A375 (cell line): ENCODE data around the gene RNF112. TPM values are rescaled to one million over a fixed set of nuclear protein-coding genes. Genes with fewer than 3 reads are reported as not detected.

Experiments
- small RNA-seq: library from RNA; depleted of rRNA; stranded (forward); fragments of <200 nt; gene quantifications from one replicate; pipeline ENCODE3, GENCODE V24; 2014
- total RNA-seq: library from RNA; depleted of rRNA; stranded (reverse); fragments of >200 nt; shearing (Covaris generic); gene quantifications from 2 replicates; pipeline ENCODE4 v1.2.3, GENCODE V29; 2014; rRNA removed

RNF112 gene, protein sequence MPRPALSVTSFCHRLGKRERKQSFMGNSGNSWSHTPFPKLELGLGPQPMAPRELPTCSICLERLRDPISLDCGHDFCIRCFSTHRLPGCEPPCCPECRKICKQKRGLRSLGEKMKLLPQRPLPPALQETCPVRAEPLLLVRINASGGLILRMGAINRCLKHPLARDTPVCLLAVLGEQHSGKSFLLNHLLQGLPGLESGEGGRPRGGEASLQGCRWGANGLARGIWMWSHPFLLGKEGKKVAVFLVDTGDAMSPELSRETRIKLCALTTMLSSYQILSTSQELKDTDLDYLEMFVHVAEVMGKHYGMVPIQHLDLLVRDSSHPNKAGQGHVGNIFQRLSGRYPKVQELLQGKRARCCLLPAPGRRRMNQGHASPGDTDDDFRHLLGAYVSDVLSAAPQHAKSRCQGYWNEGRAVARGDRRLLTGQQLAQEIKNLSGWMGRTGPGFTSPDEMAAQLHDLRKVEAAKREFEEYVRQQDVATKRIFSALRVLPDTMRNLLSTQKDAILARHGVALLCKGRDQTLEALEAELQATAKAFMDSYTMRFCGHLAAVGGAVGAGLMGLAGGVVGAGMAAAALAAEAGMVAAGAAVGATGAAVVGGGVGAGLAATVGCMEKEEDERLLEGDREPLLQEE
- 0.08 and 0.26 TPM in 2 replicates for total RNA-seq

DNA sequence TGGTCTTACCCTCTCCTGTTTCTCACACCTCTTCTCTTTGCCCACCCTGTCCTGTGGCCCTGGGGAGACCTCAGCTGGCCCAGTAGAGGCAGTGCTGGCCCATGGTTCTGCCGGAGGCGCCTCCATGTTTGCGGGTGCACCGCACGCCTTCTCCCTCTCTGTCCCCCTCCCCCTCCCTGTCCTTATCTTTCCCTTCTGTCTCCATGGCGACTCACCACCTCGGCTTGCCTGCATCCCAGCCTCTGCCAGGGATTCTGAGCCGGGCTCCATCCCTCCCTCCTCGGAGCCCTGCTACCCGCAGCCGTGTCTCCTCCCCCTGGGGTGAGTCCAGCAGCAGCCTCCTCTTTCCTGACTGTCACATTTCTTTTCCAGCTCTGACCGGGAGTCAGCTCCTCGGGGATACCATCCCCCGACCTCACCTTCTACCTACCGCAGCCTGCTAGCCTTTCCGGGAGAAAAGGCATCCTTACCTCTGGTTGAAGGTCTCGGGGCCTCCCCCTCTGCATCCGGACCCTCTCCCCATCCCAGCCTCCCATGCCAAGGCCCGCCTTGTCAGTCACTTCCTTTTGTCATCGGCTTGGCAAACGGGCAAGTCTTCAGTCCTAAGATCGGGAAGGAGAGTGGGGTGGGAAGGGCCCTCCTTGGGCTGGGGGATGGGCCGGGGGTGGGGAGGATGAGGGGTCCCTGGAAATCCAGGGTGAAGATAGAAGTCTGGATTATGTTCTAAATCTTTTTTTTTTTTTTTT lies at the start of gene RNF112:
RNF112 (plus strand) TSS at position 358 of the 746 bp plus-strand sequence; CDS start at position 535, 177 bp downstream.

DNA sequence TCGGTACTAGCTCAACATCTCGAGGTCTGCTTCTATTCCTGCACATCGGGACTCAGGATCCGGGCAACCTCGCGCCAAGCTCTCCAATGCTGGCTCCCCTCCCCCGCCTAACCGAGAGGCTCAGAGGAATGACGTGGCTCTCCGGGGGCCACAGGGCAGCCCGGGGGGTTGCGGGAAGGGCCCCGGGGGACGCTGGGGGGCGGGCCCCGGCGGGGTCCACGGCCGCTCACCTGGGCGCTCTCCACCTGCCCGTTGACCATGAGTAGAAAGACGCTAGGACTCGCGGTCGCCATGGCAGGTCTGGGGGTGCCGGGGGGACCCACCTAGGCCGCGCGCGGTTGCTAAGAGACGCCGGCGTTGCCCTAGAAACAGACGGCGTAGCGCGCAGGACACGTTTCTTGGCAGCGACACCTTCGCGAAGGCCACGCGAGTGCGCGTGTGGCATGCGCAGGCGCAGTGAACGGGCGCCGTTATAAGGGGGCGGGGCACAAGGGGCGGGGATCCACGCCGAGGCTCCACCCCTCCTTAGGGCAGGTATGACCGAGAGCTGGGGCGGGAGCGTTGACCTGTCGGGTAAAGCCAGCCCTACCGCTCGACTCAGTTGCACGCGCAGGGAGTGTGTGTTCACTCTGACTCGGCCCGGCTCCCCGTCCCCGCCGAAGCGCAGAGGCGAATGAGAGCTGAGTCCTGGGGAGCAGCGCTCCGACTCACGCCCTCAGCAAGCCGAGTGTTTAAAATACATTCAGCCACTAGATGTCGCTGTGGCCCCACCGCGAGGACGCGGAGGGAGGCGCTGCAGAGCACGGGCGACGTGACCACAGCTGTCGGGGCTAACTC lies 48.5 kb upstream of the RNF112 start, which contains the start of gene B9D1:
B9D1 (minus strand) TSS at position 447 of the 837 bp plus-strand sequence; CDS start at position 293, 154 bp downstream.

DNA sequence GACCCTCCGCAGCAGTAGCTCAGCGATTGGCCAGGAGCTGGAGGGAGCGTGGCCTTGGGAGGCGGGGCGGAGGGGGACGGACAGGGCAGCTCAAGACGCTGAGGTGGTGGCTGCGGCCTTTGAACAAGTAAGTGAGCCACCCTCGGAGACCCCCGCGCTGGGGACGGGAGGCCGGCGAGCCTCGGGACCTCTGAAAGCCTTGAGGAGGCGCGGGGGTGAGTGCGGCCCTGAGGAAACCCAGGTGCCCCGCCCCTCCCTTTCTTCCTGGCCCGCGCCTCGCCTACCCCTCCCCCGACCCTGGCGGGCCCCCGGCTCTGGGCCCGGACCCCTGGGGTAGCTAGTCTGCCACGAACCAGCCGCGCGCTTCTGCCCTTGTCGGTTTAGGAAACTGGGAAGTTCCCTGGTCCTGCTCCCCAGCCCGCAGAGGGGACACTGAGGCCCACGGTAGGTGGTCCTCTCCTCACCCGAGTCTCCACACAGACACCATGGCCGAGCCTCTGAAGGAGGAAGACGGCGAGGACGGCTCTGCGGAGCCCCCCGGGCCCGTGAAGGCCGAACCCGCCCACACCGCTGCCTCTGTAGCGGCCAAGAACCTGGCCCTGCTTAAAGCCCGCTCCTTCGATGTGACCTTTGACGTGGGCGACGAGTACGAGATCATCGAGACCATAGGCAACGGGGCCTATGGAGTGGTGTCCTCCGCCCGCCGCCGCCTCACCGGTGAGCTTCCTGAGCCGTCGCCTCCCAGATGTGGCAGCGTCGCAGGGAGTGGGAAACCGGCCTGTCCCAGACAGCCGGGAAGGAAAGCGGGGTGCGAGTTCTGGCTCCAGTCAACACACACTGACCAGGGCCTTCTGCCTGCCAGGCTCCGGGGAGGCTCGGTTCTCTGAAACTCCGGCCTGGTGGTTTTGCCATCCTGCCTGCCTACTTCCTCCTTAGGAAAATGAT lies 32.3 kb upstream of the RNF112 start, which contains the start of gene MAPK7:
MAPK7 (plus strand) TSS at position 83 of the 945 bp plus-strand sequence; CDS start at position 486, 403 bp downstream.

DNA sequence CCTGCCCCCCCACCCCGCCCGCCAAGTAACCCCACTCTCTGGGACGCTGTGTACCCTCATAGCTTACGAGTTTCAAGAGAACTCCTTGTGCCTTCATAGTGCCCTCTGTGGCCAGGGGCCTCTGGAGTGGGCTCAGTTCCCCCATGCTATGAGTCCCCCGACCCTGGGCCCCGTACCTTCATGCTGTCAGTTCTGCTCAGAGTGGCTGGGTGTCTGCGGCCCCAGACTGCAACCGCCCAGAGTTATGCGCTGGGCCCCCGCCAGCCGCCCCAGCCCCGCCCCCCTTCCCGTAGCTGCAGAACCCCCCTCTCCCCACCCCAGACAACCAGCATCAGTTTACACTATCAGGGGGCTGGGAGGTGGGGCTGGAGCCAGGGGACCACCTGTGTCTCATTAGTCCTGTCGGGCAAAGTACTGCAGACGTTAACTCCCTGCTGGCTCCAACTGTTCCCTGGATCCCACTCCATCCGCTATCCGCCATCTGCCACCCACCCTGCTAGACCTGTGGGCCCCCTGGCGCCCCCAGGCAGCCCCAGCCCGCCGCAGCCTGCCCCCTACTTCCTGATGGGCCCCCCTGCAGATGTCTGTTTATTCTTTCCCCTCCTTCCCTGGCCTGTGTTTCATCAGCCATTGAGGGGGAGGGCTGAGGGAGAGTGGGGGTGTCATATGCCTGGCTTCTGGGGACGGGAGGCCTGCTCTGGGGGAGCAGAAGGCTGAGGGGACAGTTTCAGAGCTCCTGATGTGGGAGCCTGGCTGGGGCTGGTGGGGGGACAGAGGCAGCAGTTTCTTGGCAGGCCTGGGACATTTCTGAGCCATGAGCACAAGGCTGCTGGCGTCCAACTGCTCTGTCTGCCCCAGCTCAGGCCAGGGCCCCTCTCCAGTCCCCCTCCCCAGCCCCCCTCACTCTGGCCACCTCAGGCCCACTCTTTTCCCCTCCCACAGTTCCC lies 23.8 kb upstream of the RNF112 start, which contains the start of gene MFAP4:
MFAP4 (minus strand) TSS at position 217 of the 947 bp plus-strand sequence; CDS start at position 182, 35 bp downstream.

Small RNA genes lying within 50 kb of the gene (small RNA-seq; reads per million reads assigned to genes)
- gene RF00537: not detected

Other genes starting within 250 kb of the RNF112 start
- 9.3 and 10.4 TPM in 2 replicates for gene EPN2, start 173.9 kb upstream of the RNF112 start, total RNA-seq
- 44.5 and 57.9 TPM in 2 replicates for gene B9D1, start 48.5 kb upstream of the RNF112 start, total RNA-seq
- gene MAPK7, start 32.7 kb upstream of the RNF112 start, total RNA-seq: 5.1 and 6.1 TPM in 2 replicates
- gene MFAP4, start 24.0 kb upstream of the RNF112 start, total RNA-seq: not detected in 2 replicates
- 3.2 and 5.3 TPM in 2 replicates for gene SLC47A1, start 122.6 kb downstream of the RNF112 start, total RNA-seq
- gene ALDH3A2, start 237.5 kb downstream of the RNF112 start, total RNA-seq: 46.0 and 53.2 TPM in 2 replicates